Brain (organoid and tissue), 1 donor: ENCODE data around the gene SWAP70. TPM values are rescaled to one million over a fixed set of nuclear protein-coding genes. Genes with fewer than 3 reads are reported as not detected.

Experiments used
- polyA plus RNA-seq: library from polyadenylated mRNA; stranded (reverse); fragments of 350-450 nt; fragmentation: Illumina TruSeq; extraction: RNeasy Lipid Tissue Mini Kit (QIAGEN cat#74804); gene quantifications from one replicate; pipeline ENCODE4 v1.2.3, GENCODE V29; 2015; ENCODE audit warnings: low read depth, low replicate concordance; ENCODE audit not compliant: insufficient read depth

SWAP70 gene
- polyA plus RNA-seq, 1 donor from 2014 or later = 7.6 TPM

Other genes with a start within 250 kb of the SWAP70 start
- gene ZNF143, start 203.1 kb upstream of the SWAP70 start, polyA plus RNA-seq = 11.1 TPM
- 21.2 TPM for gene WEE1, start 90.4 kb upstream of the SWAP70 start, polyA plus RNA-seq